Hepatocyte (in vitro differentiated cells): ENCODE measurements around the gene DUSP14.

ENCODE experiments used
- EZH2 ChIP-seq: fragments of 200-600 bp; sonication (generic); IDR thresholded peaks from 2 replicates; pipeline ENCODE4 v1.6.1; 2016; ENCODE audit warnings: antibody characterized with exemption, mild to moderate bottlenecking, borderline replicate concordance
- EZH2phosphoT487 ChIP-seq: fragments of 200-600 bp; sonication (generic); IDR thresholded peaks from one replicate; pipeline ENCODE4 v1.6.1; 2018; ENCODE audit warnings: antibody characterized with exemption, mild to moderate bottlenecking, low read depth, moderate library complexity; ENCODE audit not compliant: unreplicated experiment, severe bottlenecking
- TF ChIP-seq, protein P1 (sequence below): fragments of 200-600 bp; sonication (generic); IDR thresholded peaks from 2 replicates; pipeline ENCODE4 v1.5.1; 2016; ENCODE audit warnings: antibody characterized with exemption, mild to moderate bottlenecking; ENCODE audit not compliant: poor library complexity

DNA sequence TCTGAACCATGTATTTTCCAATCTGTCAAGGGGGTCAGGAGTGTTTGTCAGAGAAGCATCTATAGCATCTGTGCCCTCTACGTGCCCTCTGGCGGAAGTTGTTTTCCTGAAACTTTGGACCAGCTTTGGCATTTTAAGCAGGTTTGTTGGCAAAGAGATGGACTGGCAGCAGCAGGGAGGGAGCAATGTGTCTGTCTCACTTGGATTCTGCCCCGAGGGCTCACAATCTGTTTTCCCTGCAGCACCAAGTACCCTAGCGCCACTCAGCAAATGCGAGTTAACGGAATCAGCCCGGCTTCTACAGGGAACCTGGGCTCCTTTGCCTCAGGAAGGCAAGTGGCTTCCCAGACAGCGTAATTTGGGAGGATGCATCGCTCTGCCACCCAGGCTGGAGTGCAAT is 17.4 kb downstream of the DUSP14 start:
- TF ChIP-seq, protein P1, sequence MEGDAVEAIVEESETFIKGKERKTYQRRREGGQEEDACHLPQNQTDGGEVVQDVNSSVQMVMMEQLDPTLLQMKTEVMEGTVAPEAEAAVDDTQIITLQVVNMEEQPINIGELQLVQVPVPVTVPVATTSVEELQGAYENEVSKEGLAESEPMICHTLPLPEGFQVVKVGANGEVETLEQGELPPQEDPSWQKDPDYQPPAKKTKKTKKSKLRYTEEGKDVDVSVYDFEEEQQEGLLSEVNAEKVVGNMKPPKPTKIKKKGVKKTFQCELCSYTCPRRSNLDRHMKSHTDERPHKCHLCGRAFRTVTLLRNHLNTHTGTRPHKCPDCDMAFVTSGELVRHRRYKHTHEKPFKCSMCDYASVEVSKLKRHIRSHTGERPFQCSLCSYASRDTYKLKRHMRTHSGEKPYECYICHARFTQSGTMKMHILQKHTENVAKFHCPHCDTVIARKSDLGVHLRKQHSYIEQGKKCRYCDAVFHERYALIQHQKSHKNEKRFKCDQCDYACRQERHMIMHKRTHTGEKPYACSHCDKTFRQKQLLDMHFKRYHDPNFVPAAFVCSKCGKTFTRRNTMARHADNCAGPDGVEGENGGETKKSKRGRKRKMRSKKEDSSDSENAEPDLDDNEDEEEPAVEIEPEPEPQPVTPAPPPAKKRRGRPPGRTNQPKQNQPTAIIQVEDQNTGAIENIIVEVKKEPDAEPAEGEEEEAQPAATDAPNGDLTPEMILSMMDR: no peak
- TF ChIP-seq EZH2phosphoT487 (no peak), EZH2 (no peak)
